PC-9 (cell line): ENCODE data around the gene HAND1.

ENCODE experiments used
- EZH2 ChIP-seq: fragments of 200-600 bp; sonication (generic); IDR thresholded peaks from 2 replicates; pipeline ENCODE4 v1.8.0; 2017; ENCODE audit warnings: antibody characterized with exemption, low read depth
- TF ChIP-seq, protein P1 (sequence below): fragments of 200-600 bp; sonication (generic); conservative IDR thresholded peaks from 2 replicates; pipeline ENCODE4 v1.6.1; 2017; ENCODE audit warnings: mixed run types, antibody characterized with exemption, mild to moderate bottlenecking, moderate library complexity

DNA sequence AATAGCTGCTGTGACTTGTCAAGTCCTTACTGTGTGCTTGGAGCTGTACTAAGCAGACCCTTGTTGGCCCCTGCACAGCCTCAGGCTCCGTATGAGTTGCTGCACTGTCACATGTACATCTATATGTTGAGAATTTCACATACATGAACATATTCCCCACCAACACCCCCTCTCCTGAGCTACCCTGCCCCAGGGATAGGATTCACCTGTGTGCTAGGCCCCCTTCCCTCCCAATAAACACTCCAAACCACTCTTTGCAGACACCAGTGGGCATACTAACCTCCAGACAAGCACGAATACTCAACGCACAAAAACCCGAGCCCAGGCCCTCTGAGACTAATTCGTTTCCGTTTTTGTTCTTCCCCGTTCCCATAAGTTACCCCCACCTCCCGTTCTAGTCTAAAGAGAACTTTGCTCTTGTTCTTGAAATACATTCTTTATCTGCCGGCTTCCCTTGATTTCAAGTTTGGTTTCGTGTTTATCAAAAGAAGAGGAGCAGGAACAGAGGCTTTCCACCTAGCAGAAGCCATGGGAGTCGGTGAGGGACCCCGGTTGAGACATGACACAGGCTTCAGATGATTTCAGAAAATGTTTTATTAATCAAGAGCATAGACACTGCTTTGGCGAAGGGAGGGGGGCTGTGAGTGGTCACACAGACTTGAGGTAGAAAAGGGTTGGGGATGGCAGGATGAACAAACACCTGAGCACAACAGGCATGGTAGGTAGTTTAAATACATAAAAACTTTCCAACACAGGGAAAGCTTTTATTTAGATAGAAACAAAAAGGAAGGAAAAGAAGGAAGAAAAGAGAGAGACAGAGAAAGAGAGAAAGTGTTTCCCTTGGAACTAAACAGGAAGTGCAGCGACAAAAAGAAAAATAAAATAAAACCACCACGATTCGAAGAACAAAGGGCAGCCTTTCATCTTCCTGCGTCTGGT lies 3.4 kb downstream of the HAND1 start:
- TF ChIP-seq, protein P1, sequence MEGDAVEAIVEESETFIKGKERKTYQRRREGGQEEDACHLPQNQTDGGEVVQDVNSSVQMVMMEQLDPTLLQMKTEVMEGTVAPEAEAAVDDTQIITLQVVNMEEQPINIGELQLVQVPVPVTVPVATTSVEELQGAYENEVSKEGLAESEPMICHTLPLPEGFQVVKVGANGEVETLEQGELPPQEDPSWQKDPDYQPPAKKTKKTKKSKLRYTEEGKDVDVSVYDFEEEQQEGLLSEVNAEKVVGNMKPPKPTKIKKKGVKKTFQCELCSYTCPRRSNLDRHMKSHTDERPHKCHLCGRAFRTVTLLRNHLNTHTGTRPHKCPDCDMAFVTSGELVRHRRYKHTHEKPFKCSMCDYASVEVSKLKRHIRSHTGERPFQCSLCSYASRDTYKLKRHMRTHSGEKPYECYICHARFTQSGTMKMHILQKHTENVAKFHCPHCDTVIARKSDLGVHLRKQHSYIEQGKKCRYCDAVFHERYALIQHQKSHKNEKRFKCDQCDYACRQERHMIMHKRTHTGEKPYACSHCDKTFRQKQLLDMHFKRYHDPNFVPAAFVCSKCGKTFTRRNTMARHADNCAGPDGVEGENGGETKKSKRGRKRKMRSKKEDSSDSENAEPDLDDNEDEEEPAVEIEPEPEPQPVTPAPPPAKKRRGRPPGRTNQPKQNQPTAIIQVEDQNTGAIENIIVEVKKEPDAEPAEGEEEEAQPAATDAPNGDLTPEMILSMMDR = no peak
- no peak for TF ChIP-seq EZH2
